Right renal pelvis (tissue), 4 donors: Measurements from ENCODE around the gene ADM5. TPM values are rescaled to one million over a fixed set of nuclear protein-coding genes. Genes with fewer than 3 reads are reported as not detected.
A peak's percentile ranks its signal among the peaks of the same experiment; 100 is the strongest.

Source experiments
- DNase-seq, 4 donors: peaks; one replicate each; pipeline ENCODE4 v3.0.0-alpha.2; 2013; ENCODE audit warnings: low read depth in 4 of 4, low spot score in 3 of 4, missing footprints in 1 of 4
- polyA plus RNA-seq, 4 donors: library from polyadenylated mRNA; unstranded; fragments of 120-200 nt; gene quantifications; one replicate each; pipeline ENCODE4 v1.2.1, GENCODE V29; 2013; ENCODE audit not compliant: insufficient read length in 4 of 4

ADM5 gene
- polyA plus RNA-seq = 1 to 10 TPM in 3 of 4 donors, under 1 TPM in 1; 0.61 to 1.6 (median 1.3) TPM

- DNase-seq = no peak
Observed at GRCh38 chr19:49689133-49690078, at the start of gene ADM5. Gene ADM5 (plus strand): TSS chr19:49689594. CDS start chr19:49689838, 244 bp downstream.

GRCh38 chr19:49640113-49640898 lies 49.1 kb upstream of the ADM5 start, which contains the start of gene RRAS:
Gene RRAS (minus strand): TSS chr19:49640143. CDS start chr19:49640098, 45 bp downstream.
- DNase-seq = peak; percentile 99 to 100 (median 100)

GRCh38 chr19:49641688-49642491 lies 47.5 kb upstream of the ADM5 start, which contains the start of gene SCAF1:
Gene SCAF1 (plus strand): TSS chr19:49642209. CDS start chr19:49645027, 2,818 bp downstream.
- DNase-seq = peak; percentile 96 to 98 (median 96)

GRCh38 chr19:49642492-49643035 lies 46.8 kb upstream of the ADM5 start:
- no peak for DNase-seq

GRCh38 chr19:49643466-49643865 lies 45.9 kb upstream of the ADM5 start:
- DNase-seq = no peak

- no peak for DNase-seq
Observed at GRCh38 chr19:49645592-49645991, 43.8 kb upstream of the ADM5 start.

GRCh38 chr19:49645995-49646394 lies 43.4 kb upstream of the ADM5 start:
- DNase-seq = no peak

- DNase-seq = no peak
Observed at GRCh38 chr19:49646586-49646985, 42.8 kb upstream of the ADM5 start.

- DNase-seq = no peak
Observed at GRCh38 chr19:49651029-49651819, 38.2 kb upstream of the ADM5 start.

- no peak for DNase-seq
Observed at GRCh38 chr19:49651820-49652550, 37.4 kb upstream of the ADM5 start.

GRCh38 chr19:49652551-49653465 lies 36.6 kb upstream of the ADM5 start:
- DNase-seq = no peak

- DNase-seq = no peak
Observed at GRCh38 chr19:49653466-49653806, 36.0 kb upstream of the ADM5 start.

- DNase-seq = no peak
Observed at GRCh38 chr19:49654581-49654980, 34.8 kb upstream of the ADM5 start.

- no peak for DNase-seq
Observed at GRCh38 chr19:49655570-49656455, 33.6 kb upstream of the ADM5 start.

- DNase-seq = no peak
Observed at GRCh38 chr19:49656456-49657109, 32.8 kb upstream of the ADM5 start.

GRCh38 chr19:49657493-49658138 lies 31.8 kb upstream of the ADM5 start:
- no peak for DNase-seq
